ENCODE data around the gene KRTAP4-11.

GRCh38 chr17:41149652-41149985, 31.4 kb upstream of the KRTAP4-11 start, which contains the start of gene KRTAP4-5:
- no peak for TF ChIP-seq CTCF (IDR thresholded peaks at IDR 0.05)
- no peak for TF ChIP-seq POLR2A (IDR thresholded peaks at IDR 0.05)
